Activated CD4-positive, alpha-beta T cell treated with anti-CD3 and anti-CD28 coated beads, Interleukin-2, amount 50 U/mL, for 1 hour (primary cell): ENCODE results near the gene BICRA.
"Not testable (repeated sequence)": the region's sequence is repeated elsewhere in the genome, so short reads cannot be mapped to it uniquely, and the experiment has no call there.

ENCODE experiments used
- DNase-seq: peaks from one replicate; pipeline ENCODE4 v3.0.0-alpha.2; 2020

Gene BICRA

GRCh38 chr19:47631681-47632446, 22.9 kb downstream of the BICRA start:
- no peak for DNase-seq

- no peak for DNase-seq
Measured at GRCh38 chr19:47633517-47633916, 24.6 kb downstream of the BICRA start.

GRCh38 chr19:47633996-47634395, 25.1 kb downstream of the BICRA start:
- no peak for DNase-seq

GRCh38 chr19:47635152-47635754, 26.3 kb downstream of the BICRA start:
- DNase-seq: not testable (repeated sequence)

GRCh38 chr19:47637550-47637949, 28.6 kb downstream of the BICRA start:
- DNase-seq: no peak

GRCh38 chr19:47641891-47642485, 33.1 kb downstream of the BICRA start:
- no peak for DNase-seq

GRCh38 chr19:47643281-47643680, 34.3 kb downstream of the BICRA start:
- no peak for DNase-seq

- DNase-seq: no peak
Measured at GRCh38 chr19:47644199-47644598, 35.3 kb downstream of the BICRA start.

- DNase-seq: no peak
Measured at GRCh38 chr19:47644743-47645482, 36.0 kb downstream of the BICRA start.

GRCh38 chr19:47646924-47647323, 38.0 kb downstream of the BICRA start:
- no peak for DNase-seq

- no peak for DNase-seq
Measured at GRCh38 chr19:47649588-47649987, 40.7 kb downstream of the BICRA start.

- no peak for DNase-seq
Measured at GRCh38 chr19:47650700-47651099, 41.8 kb downstream of the BICRA start.

- no peak for DNase-seq
Measured at GRCh38 chr19:47651132-47651531, 42.2 kb downstream of the BICRA start.

- no peak for DNase-seq
Measured at GRCh38 chr19:47651691-47652090, 42.8 kb downstream of the BICRA start.

- DNase-seq: no peak
Measured at GRCh38 chr19:47652285-47652684, 43.4 kb downstream of the BICRA start.

GRCh38 chr19:47653856-47654255, 44.9 kb downstream of the BICRA start:
- no peak for DNase-seq

GRCh38 chr19:47657719-47658118, 48.8 kb downstream of the BICRA start:
- no peak for DNase-seq

- DNase-seq: no peak
Measured at GRCh38 chr19:47658431-47659348, 49.8 kb downstream of the BICRA start.

- DNase-seq: no peak
Measured at GRCh38 chr19:47660435-47660832, 51.5 kb downstream of the BICRA start.

- DNase-seq: no peak
Measured at GRCh38 chr19:47661161-47661560, 52.2 kb downstream of the BICRA start.

GRCh38 chr19:47661611-47662010, 52.7 kb downstream of the BICRA start:
- DNase-seq: no peak

- no peak for DNase-seq
Measured at GRCh38 chr19:47663435-47663910, 54.5 kb downstream of the BICRA start.
